A673 (cell line): ENCODE results near the gene CDH4.

ENCODE experiments used
- CTCF ChIP-seq: fragments of 300-800, 200-600 bp; sonication (generic); conservative IDR thresholded peaks from 2 replicates; pipeline ENCODE4 v1.5.1; 2017; ENCODE audit warnings: low read depth, mild to moderate bottlenecking, antibody characterized with exemption, low read length, moderate library complexity, mixed read lengths
- EZH2 ChIP-seq: fragments of 200-600 bp; sonication (generic); IDR thresholded peaks from 2 replicates; pipeline ENCODE4 v1.6.1; 2017; ENCODE audit warnings: borderline replicate concordance, low read depth, mild to moderate bottlenecking, mixed read lengths, antibody characterized with exemption, low read length; ENCODE audit not compliant: poor library complexity, severe bottlenecking

- no peak for TF ChIP-seq CTCF
- TF ChIP-seq EZH2, result no peak
Measured at GRCh38 chr20:61561111-61561830, 309.2 kb downstream of the CDH4 start.
